ENCODE data around the gene ACY1. TPM values are rescaled to one million over a fixed set of nuclear protein-coding genes. Genes with fewer than 3 reads are reported as not detected.

The ACY1 gene
- polyA plus RNA-seq, 1 donor, result 269 TPM

- 56% methylated on average over 1 of the region's 2 CpGs for WGBS (ENCODE audit: insufficient coverage, low lambda C conversion rate)
- DNase-seq, result no peak
- H3K4me1 ChIP-seq (ENCODE audit: control insufficient read depth, insufficient read depth, low read length), result peaks cover 12% of the 10 kb centered on the region
- H3K9me3 ChIP-seq (ENCODE audit: control insufficient read depth, low read depth, low read length), result no peaks in the 10 kb centered on the region
- H3K4me3 ChIP-seq (ENCODE audit: low read length), result no peak overlapping the region
- H3K27me3 ChIP-seq (ENCODE audit: control insufficient read depth, insufficient read depth, low read length), result no peaks in the 10 kb centered on the region
- peaks cover 25% of the 10 kb centered on the region for H3K36me3 ChIP-seq (ENCODE audit: control insufficient read depth, insufficient read depth, low read length)
- no peak overlapping the region for H3K27ac ChIP-seq (ENCODE audit: low read length)
Measured at GRCh38 chr3:51997172-51997571, 13.8 kb downstream of the ACY1 start.

- no peaks in the 10 kb centered on the region for H3K9me3 ChIP-seq (ENCODE audit: control insufficient read depth, low read depth, low read length)
- peaks cover 12% of the 10 kb centered on the region for H3K4me1 ChIP-seq (ENCODE audit: control insufficient read depth, insufficient read depth, low read length)
- no peak for DNase-seq
- H3K27ac ChIP-seq (ENCODE audit: low read length), result no peak overlapping the region
- H3K27me3 ChIP-seq (ENCODE audit: control insufficient read depth, insufficient read depth, low read length), result no peaks in the 10 kb centered on the region
- WGBS (ENCODE audit: insufficient coverage, low lambda C conversion rate), result no CpG with 5 or more reads among the region's 7 CpGs
- no peak overlapping the region for H3K4me3 ChIP-seq (ENCODE audit: low read length)
- H3K36me3 ChIP-seq (ENCODE audit: control insufficient read depth, insufficient read depth, low read length), result peaks cover 17% of the 10 kb centered on the region
Measured at GRCh38 chr3:51997935-51998596, 14.7 kb downstream of the ACY1 start.

- DNase-seq, result no peak
- no peaks in the 10 kb centered on the region for H3K27me3 ChIP-seq (ENCODE audit: control insufficient read depth, insufficient read depth, low read length)
- H3K9me3 ChIP-seq (ENCODE audit: control insufficient read depth, low read depth, low read length), result no peaks in the 10 kb centered on the region
- peaks cover 11% of the 10 kb centered on the region for H3K36me3 ChIP-seq (ENCODE audit: control insufficient read depth, insufficient read depth, low read length)
- no peak overlapping the region for H3K4me3 ChIP-seq (ENCODE audit: low read length)
- H3K4me1 ChIP-seq (ENCODE audit: control insufficient read depth, insufficient read depth, low read length), result peaks cover 12% of the 10 kb centered on the region
- WGBS (ENCODE audit: insufficient coverage, low lambda C conversion rate), result no CpG with 5 or more reads among the region's 7 CpGs
- H3K27ac ChIP-seq (ENCODE audit: low read length), result no peak overlapping the region
Measured at GRCh38 chr3:51998774-51999173, 15.4 kb downstream of the ACY1 start.

- Histone ChIP-seq H3K4me1 (ENCODE audit: control insufficient read depth, insufficient read depth, low read length) (peaks cover 9% of the 10 kb centered on the region), H3K36me3 (ENCODE audit: control insufficient read depth, insufficient read depth, low read length) (peaks cover under 1% of the 10 kb centered on the region), H3K9me3 (ENCODE audit: control insufficient read depth, low read depth, low read length) (no peaks in the 10 kb centered on the region), H3K27me3 (ENCODE audit: control insufficient read depth, insufficient read depth, low read length) (no peaks in the 10 kb centered on the region), H3K4me3 (ENCODE audit: low read length) (no peak overlapping the region), H3K27ac (ENCODE audit: low read length) (no peak overlapping the region)
- WGBS (ENCODE audit: insufficient coverage, low lambda C conversion rate), result no CpG with 5 or more reads among the region's 2 CpGs
- DNase-seq, result no peak
Measured at GRCh38 chr3:51999846-52000245, 16.5 kb downstream of the ACY1 start.

GRCh38 chr3:52001443-52001974, 18.2 kb downstream of the ACY1 start:
- Histone ChIP-seq H3K9me3 (ENCODE audit: control insufficient read depth, low read depth, low read length) (no peaks in the 10 kb centered on the region), H3K4me3 (ENCODE audit: low read length) (no peak overlapping the region), H3K27me3 (ENCODE audit: control insufficient read depth, insufficient read depth, low read length) (no peaks in the 10 kb centered on the region), H3K36me3 (ENCODE audit: control insufficient read depth, insufficient read depth, low read length) (no peaks in the 10 kb centered on the region), H3K4me1 (ENCODE audit: control insufficient read depth, insufficient read depth, low read length) (peaks cover 11% of the 10 kb centered on the region), H3K27ac (ENCODE audit: low read length) (no peak overlapping the region)
- no CpG with 5 or more reads among the region's 18 CpGs for WGBS (ENCODE audit: insufficient coverage, low lambda C conversion rate)
- DNase-seq, result peak; percentile 64 to 65

- 0% methylated on average over 1 of the region's 6 CpGs for WGBS (ENCODE audit: insufficient coverage, low lambda C conversion rate)
- no peak overlapping the region for H3K4me3 ChIP-seq (ENCODE audit: low read length)
- H3K9me3 ChIP-seq (ENCODE audit: control insufficient read depth, low read depth, low read length), result no peaks in the 10 kb centered on the region
- no peak overlapping the region for H3K27ac ChIP-seq (ENCODE audit: low read length)
- no peaks in the 10 kb centered on the region for H3K36me3 ChIP-seq (ENCODE audit: control insufficient read depth, insufficient read depth, low read length)
- DNase-seq, result no peak
- peaks cover 11% of the 10 kb centered on the region for H3K4me1 ChIP-seq (ENCODE audit: control insufficient read depth, insufficient read depth, low read length)
- H3K27me3 ChIP-seq (ENCODE audit: control insufficient read depth, insufficient read depth, low read length), result no peaks in the 10 kb centered on the region
Measured at GRCh38 chr3:52002748-52003147, 19.4 kb downstream of the ACY1 start.

GRCh38 chr3:52004163-52004787, 20.9 kb downstream of the ACY1 start:
- no peak overlapping the region for H3K4me3 ChIP-seq (ENCODE audit: low read length)
- WGBS (ENCODE audit: insufficient coverage, low lambda C conversion rate), result no CpG with 5 or more reads among the region's 16 CpGs
- DNase-seq, result peak; percentile 42 to 56
- H3K4me1 ChIP-seq (ENCODE audit: control insufficient read depth, insufficient read depth, low read length), result peaks cover 11% of the 10 kb centered on the region
- H3K27me3 ChIP-seq (ENCODE audit: control insufficient read depth, insufficient read depth, low read length), result no peaks in the 10 kb centered on the region
- no peaks in the 10 kb centered on the region for H3K9me3 ChIP-seq (ENCODE audit: control insufficient read depth, low read depth, low read length)
- no peaks in the 10 kb centered on the region for H3K36me3 ChIP-seq (ENCODE audit: control insufficient read depth, insufficient read depth, low read length)
- no peak overlapping the region for H3K27ac ChIP-seq (ENCODE audit: low read length)

GRCh38 chr3:52004906-52005395, 21.6 kb downstream of the ACY1 start:
- Histone ChIP-seq H3K9me3 (ENCODE audit: control insufficient read depth, low read depth, low read length) (no peaks in the 10 kb centered on the region), H3K27me3 (ENCODE audit: control insufficient read depth, insufficient read depth, low read length) (no peaks in the 10 kb centered on the region), H3K4me1 (ENCODE audit: control insufficient read depth, insufficient read depth, low read length) (peaks cover 11% of the 10 kb centered on the region), H3K36me3 (ENCODE audit: control insufficient read depth, insufficient read depth, low read length) (no peaks in the 10 kb centered on the region), H3K27ac (ENCODE audit: low read length) (no peak overlapping the region), H3K4me3 (ENCODE audit: low read length) (no peak overlapping the region)
- WGBS (ENCODE audit: insufficient coverage, low lambda C conversion rate), result no CpG with 5 or more reads among the region's 4 CpGs
- DNase-seq, result no peak

GRCh38 chr3:52005571-52005986, 22.2 kb downstream of the ACY1 start:
- H3K27ac ChIP-seq (ENCODE audit: low read length), result no peak overlapping the region
- no CpG with 5 or more reads among the region's 15 CpGs for WGBS (ENCODE audit: insufficient coverage, low lambda C conversion rate)

GRCh38 chr3:52006017-52006819, 22.9 kb downstream of the ACY1 start:
- no peak overlapping the region for H3K4me3 ChIP-seq (ENCODE audit: low read length)

More at GRCh38 chr3:52005571-52005986, 22.2 kb downstream of the ACY1 start:
- Histone ChIP-seq H3K27me3 (ENCODE audit: control insufficient read depth, insufficient read depth, low read length) (no peaks in the 10 kb centered on the region), H3K4me3 (ENCODE audit: low read length) (no peak overlapping the region), H3K4me1 (ENCODE audit: control insufficient read depth, insufficient read depth, low read length) (peaks cover 11% of the 10 kb centered on the region), H3K36me3 (ENCODE audit: control insufficient read depth, insufficient read depth, low read length) (no peaks in the 10 kb centered on the region), H3K9me3 (ENCODE audit: control insufficient read depth, low read depth, low read length) (no peaks in the 10 kb centered on the region)
- DNase-seq, result peak in 1 of 2 donors; percentile 50

More at GRCh38 chr3:52006017-52006819, 22.9 kb downstream of the ACY1 start:
- Histone ChIP-seq H3K9me3 (ENCODE audit: control insufficient read depth, low read depth, low read length) (no peaks in the 10 kb centered on the region), H3K4me1 (ENCODE audit: control insufficient read depth, insufficient read depth, low read length) (peaks cover 11% of the 10 kb centered on the region), H3K27ac (ENCODE audit: low read length) (no peak overlapping the region), H3K36me3 (ENCODE audit: control insufficient read depth, insufficient read depth, low read length) (no peaks in the 10 kb centered on the region), H3K27me3 (ENCODE audit: control insufficient read depth, insufficient read depth, low read length) (no peaks in the 10 kb centered on the region)
- WGBS (ENCODE audit: insufficient coverage, low lambda C conversion rate), result no CpG with 5 or more reads among the region's 8 CpGs
- no peak for DNase-seq

Data from large intestine (tissue), 3 donors.